ENCODE measurements around the gene RPRD1A. TPM values are rescaled to one million over a fixed set of nuclear protein-coding genes. Genes with fewer than 3 reads are reported as not detected.

RPRD1A gene
- polyA plus RNA-seq, 1 of the 3 experiments (the other 2 are of a cell fraction): 28.9 TPM

GRCh38 chr18:36085195-36085594 is 17.8 kb upstream of the RPRD1A start:
- POLR2A ChIA-PET: no interaction called here
- no peaks in the 10 kb centered on the region for H3K27me3 ChIP-seq (ENCODE audit: insufficient read depth)
- H3K4me2 ChIP-seq: no peak overlapping the region
- TF ChIP-seq ZBTB33 (IDR thresholded peaks at IDR 0.05; ENCODE audit: borderline replicate concordance, low read depth) (no peak), NRF1 (IDR thresholded peaks at IDR 0.05; ENCODE audit: low read depth, low read length) (no peak), JUND (IDR thresholded peaks at IDR 0.05) (no peak), RXRA (IDR thresholded peaks at IDR 0.05; ENCODE audit: borderline replicate concordance, low read depth) (no peak), FOSL2 (IDR thresholded peaks at IDR 0.05; ENCODE audit: borderline replicate concordance, low read depth) (no peak), MXI1 (IDR thresholded peaks at IDR 0.05; ENCODE audit: low read depth, low read length) (no peak), EP300 (IDR thresholded peaks at IDR 0.05; ENCODE audit: borderline replicate concordance in 1 of 2, low read depth in 1 of 2, low read length in 1 of 2) (no peak), RAD21 (IDR thresholded peaks at IDR 0.05; ENCODE audit: low read length) (no peak), CTCF (IDR thresholded peaks at IDR 0.05) (no peak), USF1 (IDR thresholded peaks at IDR 0.05; ENCODE audit: borderline replicate concordance, low read depth) (no peak), NFIC (IDR thresholded peaks at IDR 0.05; ENCODE audit: borderline replicate concordance) (no peak), GATA2 (CRISPR knock-in tag; IDR thresholded peaks at IDR 0.05) (no peak), MAX (IDR thresholded peaks at IDR 0.05; ENCODE audit: low read depth) (no peak), EZH2phosphoT487 (IDR thresholded peaks at IDR 0.05; ENCODE audit: borderline replicate concordance, low read depth) (no peak), RCOR1 (IDR thresholded peaks at IDR 0.05; ENCODE audit: low read length) (no peak), RFX5 (IDR thresholded peaks at IDR 0.05; ENCODE audit: low read length) (no peak), IRF3 (IDR thresholded peaks at IDR 0.05; ENCODE audit: low read depth, low read length) (no peak), MEF2A (IDR thresholded peaks at IDR 0.05; ENCODE audit: borderline replicate concordance, low read depth) (no peak)
- no peaks in the 10 kb centered on the region for H3K4me1 ChIP-seq (ENCODE audit: control insufficient read depth in 1 of 2, insufficient read depth in 2 of 2, low read depth in 1 of 2, low read length in 1 of 2)
- WGBS (ENCODE audit: low lambda C conversion rate): 87% methylated on average over 3 of the region's 4 CpGs
- H3F3A ChIP-seq (replicated peaks; ENCODE audit: insufficient read depth): no peaks in the 10 kb centered on the region
- CTCF ChIA-PET: interaction anchor here (1.3 to 1.8 kb wide), 3 partner anchors 11 to 67 kb away, joined by 4 to 7 read pairs (median 7); no protein-coding TSS in a partner anchor
- no peaks in the 10 kb centered on the region for H3K36me3 ChIP-seq (replicated peaks in 1 of 2; ENCODE audit: control insufficient read depth in 1 of 2, insufficient read depth in 2 of 2, low read length in 1 of 2)
- no peaks in the 10 kb centered on the region for H3K79me2 ChIP-seq (ENCODE audit: insufficient read depth)
- no peak overlapping the region for H3K9ac ChIP-seq
- H4K20me1 ChIP-seq (ENCODE audit: insufficient read depth): no peaks in the 10 kb centered on the region
- no peaks in the 10 kb centered on the region for H3K9me2 ChIP-seq
- H3K4me3 ChIP-seq (ENCODE audit: low read depth in 2 of 2, low read length in 1 of 2): no peak overlapping the region
- DNase-seq: no peak
- no peak overlapping the region for H3K27ac ChIP-seq (ENCODE audit: low read depth in 2 of 2, low read length in 1 of 2)
- H2AFZ ChIP-seq (ENCODE audit: low read depth): no peak overlapping the region
- no peaks in the 10 kb centered on the region for H3K9me3 ChIP-seq

All from SK-N-SH (cell line).